Spinal cord (tissue), 10 donors: ENCODE measurements around the gene AHI1. TPM values are rescaled to one million over a fixed set of nuclear protein-coding genes. Genes with fewer than 3 reads are reported as not detected.

Experiments
- DNase-seq, 6 donors: peaks; one replicate each; pipeline versions ENCODE4 v3.0.0 to v3.0.0-alpha.2; 2013 to 2015; ENCODE audit warnings: low spot score in 6 of 6, low read depth in 4 of 6
- H3K27ac ChIP-seq: one replicate; pipeline ENCODE4 v1.5.1; 2013; ENCODE audit warnings: low read depth, low read length, control low read depth
- H3K27me3 ChIP-seq: one replicate; pipeline ENCODE4 v1.6.1; 2013; ENCODE audit warnings: low read length; ENCODE audit not compliant: control insufficient read depth, insufficient read depth
- H3K36me3 ChIP-seq: one replicate; pipeline ENCODE4 v1.6.1; 2013; ENCODE audit warnings: low read length; ENCODE audit not compliant: control insufficient read depth, insufficient read depth
- H3K4me1 ChIP-seq: one replicate; pipeline ENCODE4 v1.6.1; 2013; ENCODE audit warnings: low read length; ENCODE audit not compliant: control insufficient read depth, insufficient read depth
- H3K4me3 ChIP-seq: one replicate; pipeline ENCODE4 v1.5.1; 2013; ENCODE audit warnings: low read depth, low read length, control low read depth
- H3K9me3 ChIP-seq: one replicate; pipeline ENCODE4 v1.6.1; 2013; ENCODE audit warnings: low read length; ENCODE audit not compliant: control insufficient read depth, insufficient read depth
- WGBS: methylation state at CpG from one replicate; pipeline ENCODE4 v1.1.5; 2013; ENCODE audit warnings: missing lambda C conversion rate; ENCODE audit not compliant: insufficient coverage; 5-methylcytosine and 5-hydroxymethylcytosine counted together
- polyA plus RNA-seq, 2 donors: library from polyadenylated mRNA; unstranded; fragments of 120-200 nt; gene quantifications; one replicate each; pipeline ENCODE4 v1.2.1, GENCODE V29; 2013; ENCODE audit not compliant: insufficient read length in 2 of 2
- total RNA-seq, 2 donors: library from RNA; depleted of rRNA in 1 of 2; stranded (reverse); fragments of 120-200 nt in 1 of 2; fragments of >200 nt in 1 of 2; gene quantifications; one replicate each; pipeline versions ENCODE4 v1.2.3 to v1.2.4, GENCODE V29; 2013 to 2014
- donor health status: healthy.

Gene AHI1
- total and polyA plus RNA-seq, 4 donors: 57.7 to 131 (median 85.2) TPM

GRCh38 chr6:135434095-135434494 is 63.4 kb downstream of the AHI1 start:
- Histone ChIP-seq H3K27me3 (no peaks in the 10 kb centered on the region), H3K4me1 (no peaks in the 10 kb centered on the region), H3K36me3 (no peaks in the 10 kb centered on the region), H3K9me3 (no peaks in the 10 kb centered on the region), H3K27ac (no peak overlapping the region), H3K4me3 (no peak overlapping the region)
- no peak for DNase-seq
- no CpG with 5 or more reads among the region's 1 CpG for WGBS

GRCh38 chr6:135428078-135428477 is 69.5 kb downstream of the AHI1 start:
- Histone ChIP-seq H3K27ac (no peak overlapping the region), H3K4me1 (no peaks in the 10 kb centered on the region)
- no CpG with 5 or more reads among the region's 2 CpGs for WGBS

GRCh38 chr6:135426833-135427232 is 70.7 kb downstream of the AHI1 start:
- WGBS: no CpG with 5 or more reads among the region's 1 CpG
- H3K4me3 ChIP-seq: no peak overlapping the region

More at GRCh38 chr6:135428078-135428477, 69.5 kb downstream of the AHI1 start:
- H3K4me3 ChIP-seq: no peak overlapping the region
- H3K9me3 ChIP-seq: no peaks in the 10 kb centered on the region
- H3K27me3 ChIP-seq: no peaks in the 10 kb centered on the region
- DNase-seq: no peak
- H3K36me3 ChIP-seq: no peaks in the 10 kb centered on the region

GRCh38 chr6:135424385-135424784 is 73.2 kb downstream of the AHI1 start:
- H3K4me1 ChIP-seq: no peaks in the 10 kb centered on the region
- H3K36me3 ChIP-seq: no peaks in the 10 kb centered on the region
- no peaks in the 10 kb centered on the region for H3K9me3 ChIP-seq
- WGBS: no CpG with 5 or more reads among the region's 1 CpG
- no peak overlapping the region for H3K4me3 ChIP-seq
- H3K27ac ChIP-seq: no peak overlapping the region
- H3K27me3 ChIP-seq: no peaks in the 10 kb centered on the region
- no peak for DNase-seq

More at GRCh38 chr6:135426833-135427232, 70.7 kb downstream of the AHI1 start:
- Histone ChIP-seq H3K36me3 (no peaks in the 10 kb centered on the region), H3K27ac (no peak overlapping the region), H3K9me3 (no peaks in the 10 kb centered on the region), H3K27me3 (no peaks in the 10 kb centered on the region), H3K4me1 (no peaks in the 10 kb centered on the region)
- no peak for DNase-seq

- H3K4me1 ChIP-seq: no peaks in the 10 kb centered on the region
- WGBS: no CpG with 5 or more reads among the region's 2 CpGs
- H3K4me3 ChIP-seq: no peak overlapping the region
- H3K27ac ChIP-seq: no peak overlapping the region
- no peaks in the 10 kb centered on the region for H3K36me3 ChIP-seq
- DNase-seq: peak; percentile 1 to 74 (median 9)
- no peaks in the 10 kb centered on the region for H3K27me3 ChIP-seq
- H3K9me3 ChIP-seq: no peaks in the 10 kb centered on the region
Measured at GRCh38 chr6:135423649-135424128, 73.9 kb downstream of the AHI1 start.

GRCh38 chr6:135419162-135419561 is 78.4 kb downstream of the AHI1 start:
- Histone ChIP-seq H3K36me3 (no peaks in the 10 kb centered on the region), H3K9me3 (no peaks in the 10 kb centered on the region), H3K27me3 (no peaks in the 10 kb centered on the region), H3K4me1 (no peaks in the 10 kb centered on the region), H3K27ac (no peak overlapping the region), H3K4me3 (no peak overlapping the region)
- no peak for DNase-seq
- no CpG with 5 or more reads among the region's 2 CpGs for WGBS

GRCh38 chr6:135418040-135418760 is 79.3 kb downstream of the AHI1 start:
- no peaks in the 10 kb centered on the region for H3K9me3 ChIP-seq
- no peak overlapping the region for H3K4me3 ChIP-seq
- no peak overlapping the region for H3K27ac ChIP-seq
- no peak for DNase-seq
- H3K4me1 ChIP-seq: no peaks in the 10 kb centered on the region
- WGBS: no CpG with 5 or more reads among the region's 3 CpGs
- no peaks in the 10 kb centered on the region for H3K27me3 ChIP-seq
- H3K36me3 ChIP-seq: no peaks in the 10 kb centered on the region

- Histone ChIP-seq H3K4me1 (no peaks in the 10 kb centered on the region), H3K4me3 (no peak overlapping the region), H3K27me3 (no peaks in the 10 kb centered on the region), H3K27ac (no peak overlapping the region), H3K9me3 (no peaks in the 10 kb centered on the region), H3K36me3 (peaks cover 2% of the 10 kb centered on the region)
- no CpG with 5 or more reads among the region's 1 CpG for WGBS
- DNase-seq: no peak
Measured at GRCh38 chr6:135412761-135413160, 84.8 kb downstream of the AHI1 start.

GRCh38 chr6:135411849-135412248 is 85.7 kb downstream of the AHI1 start:
- Histone ChIP-seq H3K4me3 (no peak overlapping the region), H3K36me3 (peaks cover 2% of the 10 kb centered on the region), H3K9me3 (no peaks in the 10 kb centered on the region), H3K27ac (no peak overlapping the region), H3K4me1 (no peaks in the 10 kb centered on the region), H3K27me3 (no peaks in the 10 kb centered on the region)
- no CpG with 5 or more reads among the region's 2 CpGs for WGBS
- DNase-seq: no peak

GRCh38 chr6:135411339-135411738 is 86.2 kb downstream of the AHI1 start:
- DNase-seq: no peak
- Histone ChIP-seq H3K27me3 (no peaks in the 10 kb centered on the region), H3K27ac (no peak overlapping the region), H3K4me1 (no peaks in the 10 kb centered on the region), H3K9me3 (no peaks in the 10 kb centered on the region), H3K36me3 (peaks cover 2% of the 10 kb centered on the region), H3K4me3 (no peak overlapping the region)
- no CpG with 5 or more reads among the region's 2 CpGs for WGBS
